ENCODE measurements around the gene MED16.

- TF ChIP-seq POLR2AphosphoS5 (IDR thresholded peaks at IDR 0.05; ENCODE audit: low read depth, low read length) (no peak), REST (IDR thresholded peaks at IDR 0.05; ENCODE audit: insufficient read depth in 1 of 2, low read depth in 2 of 2, low read length in 2 of 2) (no peak)
Measured at GRCh38 chr19:925526-926322, 32.7 kb upstream of the MED16 start, which contains the start of gene ARID3A.

Measured in PFSK-1 (cell line).